Neuronal stem cell (in vitro differentiated cells): ENCODE data around the gene RALGDS.

Experiments used
- DNase-seq: peaks from one replicate; pipeline ENCODE4 v3.0.0-alpha.2; 2013; ENCODE audit warnings: low spot score
- H2AFZ ChIP-seq: one replicate; pipeline ENCODE4 v1.6.1; 2013; ENCODE audit warnings: mild to moderate bottlenecking, low read length, inconsistent platforms
- H2AK5ac ChIP-seq: 2 replicates; pipeline ENCODE4 v1.6.1; 2013; ENCODE audit warnings: low read depth, mild to moderate bottlenecking, inconsistent platforms, low read length, moderate library complexity, mixed read lengths
- H2BK120ac ChIP-seq: 2 replicates; pipeline ENCODE4 v1.6.1; 2013; ENCODE audit warnings: low read depth, mild to moderate bottlenecking, inconsistent platforms, low read length, moderate library complexity, mixed read lengths
- H2BK12ac ChIP-seq: one replicate; pipeline ENCODE4 v1.6.1; 2013; ENCODE audit warnings: low read length, inconsistent platforms
- H2BK15ac ChIP-seq: 2 replicates; pipeline ENCODE4 v1.6.1; 2013; ENCODE audit warnings: mild to moderate bottlenecking, low read length, inconsistent platforms, mixed read lengths
- H2BK5ac ChIP-seq: one replicate; pipeline ENCODE4 v1.6.1; 2013; ENCODE audit warnings: inconsistent platforms, mild to moderate bottlenecking, low read length, moderate library complexity
- H3K14ac ChIP-seq: one replicate; pipeline ENCODE4 v1.6.1; 2013; ENCODE audit warnings: low read length, inconsistent platforms
- H3K18ac ChIP-seq: 2 replicates; pipeline ENCODE4 v1.6.1; 2013; ENCODE audit warnings: low read length, inconsistent platforms
- H3K23ac ChIP-seq: 2 replicates; pipeline ENCODE4 v1.6.1; 2013; ENCODE audit warnings: low read depth, mild to moderate bottlenecking, mixed read lengths, low read length, inconsistent platforms; ENCODE audit not compliant: poor library complexity
- H3K27ac ChIP-seq: replicated peaks from 3 replicates; pipeline ENCODE4 v1.5.1; 2013; ENCODE audit warnings: low read length, inconsistent platforms
- H3K27me3 ChIP-seq, 3 experiments: 2 replicates each; pipeline ENCODE4 v1.6.1; 2013; ENCODE audit warnings: low read length in 3 of 3, mild to moderate bottlenecking in 2 of 3, inconsistent platforms in 1 of 3, low read depth in 1 of 3, mixed read lengths in 1 of 3, moderate library complexity in 1 of 3; ENCODE audit not compliant: control insufficient read depth in 3 of 3, insufficient read depth in 3 of 3
- H3K36me3 ChIP-seq, 2 donors: replicated peaks in 1 of 2; 2 replicates each; pipeline ENCODE4 v1.6.1; 2013; ENCODE audit warnings: low read length in 2 of 2; ENCODE audit not compliant: control insufficient read depth in 2 of 2, insufficient read depth in 2 of 2
- H3K4ac ChIP-seq: 2 replicates; pipeline ENCODE4 v1.6.1; 2013; ENCODE audit warnings: inconsistent platforms, mild to moderate bottlenecking, low read length, moderate library complexity
- H3K4me1 ChIP-seq, 2 donors: 1 replicate in 1 of 2; 2 replicates in 1 of 2; pipeline ENCODE4 v1.6.1; 2013; ENCODE audit warnings: low read length in 2 of 2, low read depth in 1 of 2; ENCODE audit not compliant: control insufficient read depth in 2 of 2, insufficient read depth in 1 of 2
- H3K4me2 ChIP-seq: one replicate; pipeline ENCODE4 v1.6.1; 2013; ENCODE audit warnings: mild to moderate bottlenecking, low read length, inconsistent platforms; ENCODE audit not compliant: insufficient read depth, poor library complexity, severe bottlenecking
- H3K4me3 ChIP-seq, 2 donors: 2 replicates each; pipeline ENCODE4 v1.5.1; 2013; ENCODE audit warnings: low read length in 2 of 2, mild to moderate bottlenecking in 2 of 2, inconsistent platforms in 1 of 2, moderate library complexity in 1 of 2
- H3K79me1 ChIP-seq: one replicate; pipeline ENCODE4 v1.6.1; 2013; ENCODE audit warnings: low read depth, mild to moderate bottlenecking, inconsistent platforms, low read length, moderate library complexity
- H3K9ac ChIP-seq: one replicate; pipeline ENCODE4 v1.6.1; 2013; ENCODE audit warnings: mild to moderate bottlenecking, low read depth, low read length, inconsistent platforms; ENCODE audit not compliant: poor library complexity
- H3K9me3 ChIP-seq, 2 donors: replicated peaks in 1 of 2; 2 replicates each; pipeline versions ENCODE3 to v1.6.1; 2013; ENCODE audit warnings: low read length in 2 of 2, mild to moderate bottlenecking in 2 of 2, inconsistent platforms in 1 of 2, low read depth in 1 of 2, mixed read lengths in 1 of 2, moderate library complexity in 1 of 2; ENCODE audit not compliant: control insufficient read depth in 2 of 2, insufficient read depth in 1 of 2
- H4K8ac ChIP-seq: one replicate; pipeline ENCODE4 v1.6.1; 2013; ENCODE audit warnings: low read depth, mild to moderate bottlenecking, inconsistent platforms, low read length, moderate library complexity
- H4K91ac ChIP-seq: one replicate; pipeline ENCODE4 v1.6.1; 2013; ENCODE audit warnings: low read length, low read depth, mild to moderate bottlenecking, inconsistent platforms; ENCODE audit not compliant: poor library complexity
- WGBS, 2 donors: extraction: QIAGEN DNeasy Blood & Tissue Kit; methylation state at CpG; one replicate each; pipeline ENCODE4 v1.1.7; 2013; ENCODE audit warnings: missing lambda C conversion rate in 2 of 2, mixed read lengths in 1 of 2; ENCODE audit not compliant: insufficient read length in 2 of 2, insufficient replicate concordance in 1 of 2; ENCODE audit errors: extremely low coverage in 2 of 2; 5-methylcytosine and 5-hydroxymethylcytosine counted together

RALGDS gene

GRCh38 chr9:133102190-133103021 is 18.6 kb downstream of the RALGDS start:
- Histone ChIP-seq H2BK5ac (peak overlapping the region; percentile 69), H3K9ac (no peak overlapping the region), H3K27ac (no peak overlapping the region), H3K14ac (no peak overlapping the region), H3K4me1 (no peaks in the 10 kb centered on the region), H3K23ac (no peak overlapping the region), H3K4me2 (no peak overlapping the region), H3K4ac (no peak overlapping the region), H3K27me3 (no peaks in the 10 kb centered on the region), H2BK120ac (no peak overlapping the region), H2BK12ac (peak overlapping the region; percentile 51), H3K18ac (no peak overlapping the region), H2BK15ac (no peak overlapping the region), H4K91ac (no peak overlapping the region), H3K9me3 (peaks cover 12 to 14% of the 10 kb centered on the region in 2 donors), H3K36me3 (peaks cover 75 to 97% of the 10 kb centered on the region in 2 donors), H3K79me1 (peaks cover 5% of the 10 kb centered on the region), H3K4me3 (peak overlapping the region in 1 of 2 donors; percentile 2), H2AK5ac (peak overlapping the region; percentile 59), H4K8ac (no peak overlapping the region), H2AFZ (no peak overlapping the region)
- no CpG with 5 or more reads among the region's 21 CpGs for WGBS, 2 donors
- no peak for DNase-seq

- H2BK12ac ChIP-seq: no peak overlapping the region
- peak overlapping the region; percentile 69 for H2BK5ac ChIP-seq
- H2AK5ac ChIP-seq: no peak overlapping the region
- no peak overlapping the region for H4K91ac ChIP-seq
- H3K4me1 ChIP-seq: no peaks in the 10 kb centered on the region
- H2BK120ac ChIP-seq: no peak overlapping the region
- peak overlapping the region; percentile 5 for H3K14ac ChIP-seq
- H2BK15ac ChIP-seq: no peak overlapping the region
- H3K23ac ChIP-seq: no peak overlapping the region
- H3K79me1 ChIP-seq: peaks cover 5% of the 10 kb centered on the region
- peaks cover 75 to 97% of the 10 kb centered on the region in 2 donors for H3K36me3 ChIP-seq
- no peak overlapping the region for H4K8ac ChIP-seq
- H3K9me3 ChIP-seq: peaks cover 18 to 20% of the 10 kb centered on the region in 2 donors
- H2AFZ ChIP-seq: no peak overlapping the region
- H3K4me2 ChIP-seq: no peak overlapping the region
- no peaks in the 10 kb centered on the region for H3K27me3 ChIP-seq
- H3K27ac ChIP-seq: no peak overlapping the region
- H3K18ac ChIP-seq: no peak overlapping the region
- no peak overlapping the region for H3K4me3 ChIP-seq
- H3K9ac ChIP-seq: no peak overlapping the region
- no CpG with 5 or more reads among the region's 32 CpGs for WGBS, 2 donors
- no peak for DNase-seq
- no peak overlapping the region for H3K4ac ChIP-seq
Measured at GRCh38 chr9:133101356-133102189, 19.5 kb downstream of the RALGDS start.

GRCh38 chr9:133100506-133101355 is 20.3 kb downstream of the RALGDS start:
- H2BK15ac ChIP-seq: no peak overlapping the region
- no peak overlapping the region for H2AFZ ChIP-seq
- no peaks in the 10 kb centered on the region for H3K27me3 ChIP-seq
- H3K36me3 ChIP-seq: peaks cover 69 to 97% of the 10 kb centered on the region in 2 donors
- no peaks in the 10 kb centered on the region for H3K4me1 ChIP-seq
- no peak overlapping the region for H3K4me3 ChIP-seq
- no CpG with 5 or more reads among the region's 13 CpGs for whole genome bisulfite sequencing, 2 donors
- H3K18ac ChIP-seq: no peak overlapping the region
- no peak overlapping the region for H3K9ac ChIP-seq
- H2AK5ac ChIP-seq: no peak overlapping the region
- H3K23ac ChIP-seq: no peak overlapping the region
- H2BK120ac ChIP-seq: no peak overlapping the region
- H3K79me1 ChIP-seq: peaks cover 5% of the 10 kb centered on the region
- no peak overlapping the region for H3K4ac ChIP-seq
- no peak for DNase-seq
- no peak overlapping the region for H4K91ac ChIP-seq
- no peak overlapping the region for H2BK5ac ChIP-seq
- no peak overlapping the region for H4K8ac ChIP-seq
- H3K27ac ChIP-seq: no peak overlapping the region
- no peak overlapping the region for H2BK12ac ChIP-seq
- H3K4me2 ChIP-seq: no peak overlapping the region
- H3K14ac ChIP-seq: no peak overlapping the region
- peaks cover 21 to 26% of the 10 kb centered on the region in 2 donors for H3K9me3 ChIP-seq
